Body of pancreas (tissue), 4 donors: ENCODE results near the gene STOML1. TPM values are rescaled to one million over a fixed set of nuclear protein-coding genes. Genes with fewer than 3 reads are reported as not detected.

Experiments
- ATAC-seq: fragments of 150-250 bp; one replicate; pipeline ENCODE4 v1.9.1; 2016
- DNase-seq, 4 donors: peaks; one replicate each; pipeline ENCODE4 v3.0.0-alpha.2; 2019
- H3K27ac ChIP-seq, 4 donors: fragments of 200-600 bp; sonication (generic); 1 replicate in 3 of 4; 2 replicates in 1 of 4; pipeline versions ENCODE4 v1.5.1 to v1.6.1; 2016 to 2019; ENCODE audit warnings: mild to moderate bottlenecking in 1 of 4, mixed read lengths in 1 of 4, moderate library complexity in 1 of 4
- H3K27me3 ChIP-seq, 2 donors: fragments of 200-600 bp; sonication (generic); one replicate each; pipeline ENCODE4 v1.6.0; 2016; ENCODE audit warnings: mild to moderate bottlenecking in 1 of 2
- H3K36me3 ChIP-seq, 2 donors: fragments of 200-600 bp; sonication (generic); replicated peaks in 1 of 2; 2 replicates each; pipeline ENCODE4 v1.5.1; 2016; ENCODE audit warnings: low read depth in 2 of 2; ENCODE audit not compliant: insufficient read depth in 1 of 2
- H3K4me1 ChIP-seq: fragments of 200-600 bp; sonication (generic); one replicate; pipeline ENCODE4 v1.6.0; 2016
- H3K4me3 ChIP-seq, 2 donors: fragments of 200-600 bp; sonication (generic); 1 replicate in 1 of 2; 2 replicates in 1 of 2; pipeline ENCODE4 v1.5.1; 2016 to 2019
- H3K9me3 ChIP-seq, 3 donors: fragments of 200-600 bp; sonication (generic); 1 replicate in 2 of 3; 2 replicates in 1 of 3; pipeline ENCODE4 v1.5.1; 2016
- POLR2A ChIP-seq, 3 donors: fragments of 450-650 bp; IDR thresholded peaks; one replicate each; pipeline ENCODE4 v1.6.1; 2016; ENCODE audit warnings: antibody characterized with exemption in 3 of 3, mild to moderate bottlenecking in 2 of 3
- WGBS, 2 donors: methylation state at CpG; one replicate each; pipeline ENCODE4 v1.1.5; 2017; 5-methylcytosine and 5-hydroxymethylcytosine counted together
- intact Hi-C: fragments of 100-400 bp; cut with DNase I; formaldehyde crosslinking; loops from one replicate; pipeline ENCODE4 v1.15.1; 2023
- total RNA-seq, 2 donors: library from RNA; depleted of rRNA; stranded (reverse); fragments of >200 nt; gene quantifications; one replicate each; pipeline ENCODE4 v1.1.0, GENCODE V29; 2016
- TF ChIP-seq, protein P1 (sequence below), 7 experiments: fragments of 450-650 bp in 4 of 7; fragments of 200-600 bp in 3 of 7; sonication (generic) in 3 of 7; IDR thresholded peaks; one replicate each; pipeline ENCODE4 v1.5.1; 2016 to 2019; ENCODE audit warnings: antibody characterized with exemption in 7 of 7

STOML1 gene
- total RNA-seq, 2 donors from 2014 or later: 6.0 to 10.2 TPM

- Histone ChIP-seq H3K36me3 (no peaks in the 10 kb centered on the region), H3K4me1 (peaks cover 4% of the 10 kb centered on the region), H3K27ac (no peak overlapping the region), H3K4me3 (no peak overlapping the region), H3K9me3 (no peaks in the 10 kb centered on the region), H3K27me3 (no peaks in the 10 kb centered on the region)
- 68 to 93% methylated on average over 6 to 16 of the region's 17 CpGs for WGBS, 2 donors
- TF ChIP-seq, protein P1, sequence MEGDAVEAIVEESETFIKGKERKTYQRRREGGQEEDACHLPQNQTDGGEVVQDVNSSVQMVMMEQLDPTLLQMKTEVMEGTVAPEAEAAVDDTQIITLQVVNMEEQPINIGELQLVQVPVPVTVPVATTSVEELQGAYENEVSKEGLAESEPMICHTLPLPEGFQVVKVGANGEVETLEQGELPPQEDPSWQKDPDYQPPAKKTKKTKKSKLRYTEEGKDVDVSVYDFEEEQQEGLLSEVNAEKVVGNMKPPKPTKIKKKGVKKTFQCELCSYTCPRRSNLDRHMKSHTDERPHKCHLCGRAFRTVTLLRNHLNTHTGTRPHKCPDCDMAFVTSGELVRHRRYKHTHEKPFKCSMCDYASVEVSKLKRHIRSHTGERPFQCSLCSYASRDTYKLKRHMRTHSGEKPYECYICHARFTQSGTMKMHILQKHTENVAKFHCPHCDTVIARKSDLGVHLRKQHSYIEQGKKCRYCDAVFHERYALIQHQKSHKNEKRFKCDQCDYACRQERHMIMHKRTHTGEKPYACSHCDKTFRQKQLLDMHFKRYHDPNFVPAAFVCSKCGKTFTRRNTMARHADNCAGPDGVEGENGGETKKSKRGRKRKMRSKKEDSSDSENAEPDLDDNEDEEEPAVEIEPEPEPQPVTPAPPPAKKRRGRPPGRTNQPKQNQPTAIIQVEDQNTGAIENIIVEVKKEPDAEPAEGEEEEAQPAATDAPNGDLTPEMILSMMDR (IDR thresholded peaks at IDR 0.05): no peak
- no peak for TF ChIP-seq POLR2A (IDR thresholded peaks at IDR 0.05)
- ATAC-seq: no peak
- intact Hi-C loops: no loop called here
- DNase-seq: no peak
Observed at GRCh38 chr15:73946046-73946721, 45.9 kb downstream of the STOML1 start.

DNA sequence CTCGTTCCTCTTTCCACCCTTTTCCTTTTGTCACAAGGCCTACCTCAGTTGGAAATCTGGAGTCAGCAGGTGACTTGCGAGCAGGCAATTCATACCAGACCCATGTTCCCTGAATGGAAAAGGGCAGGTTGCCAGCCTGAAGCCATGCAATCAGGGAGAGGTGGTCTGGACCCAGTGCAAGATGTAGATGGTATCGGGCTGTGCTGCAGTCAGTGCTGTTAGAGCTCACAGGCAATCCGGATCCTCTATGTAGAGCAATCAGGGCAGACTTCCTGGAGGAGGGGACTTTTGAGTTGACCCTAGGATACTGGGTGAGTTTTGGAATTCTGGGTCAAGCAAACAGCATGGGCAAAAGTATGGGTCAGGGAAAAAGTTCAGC is 47.0 kb downstream of the STOML1 start:
- Histone ChIP-seq H3K4me1 (no peaks in the 10 kb centered on the region), H3K4me3 (no peak overlapping the region), H3K9me3 (no peaks in the 10 kb centered on the region), H3K27me3 (no peaks in the 10 kb centered on the region), H3K27ac (no peak overlapping the region), H3K36me3 (no peaks in the 10 kb centered on the region)
- DNase-seq (no peak), ATAC-seq (no peak)
- WGBS, 2 donors: 77 to 87% methylated on average over 4 of the region's 4 CpGs
- TF ChIP-seq POLR2A (IDR thresholded peaks at IDR 0.05): no peak
- TF ChIP-seq, protein P1 (IDR thresholded peaks at IDR 0.05): no peak
- intact Hi-C loops: no loop called here

- intact Hi-C loops: no loop called here
Observed at GRCh38 chr15:73944161-73945129, 47.6 kb downstream of the STOML1 start.

GRCh38 chr15:73942751-73943270 is 49.3 kb downstream of the STOML1 start:
- TF ChIP-seq, protein P1 (IDR thresholded peaks at IDR 0.05): no peak
- no peak for TF ChIP-seq POLR2A (IDR thresholded peaks at IDR 0.05)
- Histone ChIP-seq H3K9me3 (no peaks in the 10 kb centered on the region), H3K4me1 (no peaks in the 10 kb centered on the region), H3K4me3 (no peak overlapping the region), H3K27me3 (no peaks in the 10 kb centered on the region), H3K36me3 (no peaks in the 10 kb centered on the region), H3K27ac (no peak overlapping the region)
- no peak for DNase-seq
- no peak for ATAC-seq
- 85 to 93% methylated on average over 4 to 6 of the region's 6 CpGs for WGBS, 2 donors
- intact Hi-C loops: no loop called here

More at GRCh38 chr15:73944161-73945129, 47.6 kb downstream of the STOML1 start:
- H3K36me3 ChIP-seq: no peaks in the 10 kb centered on the region
- H3K9me3 ChIP-seq: no peaks in the 10 kb centered on the region
- no peaks in the 10 kb centered on the region for H3K27me3 ChIP-seq
- no peaks in the 10 kb centered on the region for H3K4me1 ChIP-seq
- H3K27ac ChIP-seq: no peak overlapping the region
- WGBS, 2 donors: 72 to 82% methylated on average over 10 to 13 of the region's 13 CpGs
- no peak overlapping the region for H3K4me3 ChIP-seq
- ATAC-seq: no peak
- no peak for DNase-seq
- no peak for TF ChIP-seq POLR2A (IDR thresholded peaks at IDR 0.05)
- TF ChIP-seq, protein P1 (IDR thresholded peaks at IDR 0.05): no peak
